Measurements from ENCODE around the gene LRBA.

GRCh38 chr4:150447356-150447755 is 567.7 kb downstream of the LRBA start:
- TF ChIP-seq CTCF (IDR thresholded peaks at IDR 0.05; ENCODE audit: low read length), result no peak
- no peak for TF ChIP-seq EZH2 (optimal IDR thresholded peaks at IDR 0.05; ENCODE audit: low read depth, low read length)

All from MM.1S (cell line).